Neuron (in vitro differentiated cells): ENCODE results near the gene TRIM44.

ENCODE experiments used
- H2AFZ ChIP-seq: one replicate; pipeline ENCODE4 v1.6.1; 2013; ENCODE audit warnings: low read depth, mild to moderate bottlenecking, inconsistent platforms, low read length, moderate library complexity
- H3K27me3 ChIP-seq: one replicate; pipeline ENCODE4 v1.6.1; 2013; ENCODE audit warnings: low read length; ENCODE audit not compliant: insufficient read depth
- H3K36me3 ChIP-seq: one replicate; pipeline ENCODE4 v1.6.1; 2013; ENCODE audit warnings: low read length; ENCODE audit not compliant: insufficient read depth
- H3K4me1 ChIP-seq: one replicate; pipeline ENCODE4 v1.6.1; 2013; ENCODE audit warnings: low read length; ENCODE audit not compliant: insufficient read depth
- H3K4me3 ChIP-seq: 2 replicates; pipeline ENCODE4 v1.5.1; 2013; ENCODE audit warnings: mild to moderate bottlenecking, low read length, moderate library complexity
- H3K9me3 ChIP-seq: one replicate; pipeline ENCODE4 v1.6.1; 2013; ENCODE audit warnings: low read length

The TRIM44 gene

GRCh38 chr11:35861191-35861590 lies 198.6 kb downstream of the TRIM44 start:
- H3K27me3 ChIP-seq, result peaks cover 2% of the 10 kb centered on the region
- H3K4me1 ChIP-seq, result no peaks in the 10 kb centered on the region
- H3K4me3 ChIP-seq, result no peak overlapping the region
- peaks cover 1% of the 10 kb centered on the region for H3K9me3 ChIP-seq
- H2AFZ ChIP-seq, result no peak overlapping the region
- no peaks in the 10 kb centered on the region for H3K36me3 ChIP-seq

GRCh38 chr11:35862666-35863065 lies 200.1 kb downstream of the TRIM44 start:
- no peak overlapping the region for H2AFZ ChIP-seq
- H3K4me3 ChIP-seq, result no peak overlapping the region
- H3K27me3 ChIP-seq, result no peaks in the 10 kb centered on the region
- no peaks in the 10 kb centered on the region for H3K4me1 ChIP-seq
- H3K36me3 ChIP-seq, result no peaks in the 10 kb centered on the region
- H3K9me3 ChIP-seq, result peaks cover 1% of the 10 kb centered on the region

GRCh38 chr11:35864131-35864530 lies 201.6 kb downstream of the TRIM44 start:
- H3K9me3 ChIP-seq, result peaks cover 3% of the 10 kb centered on the region
- no peaks in the 10 kb centered on the region for H3K27me3 ChIP-seq
- no peaks in the 10 kb centered on the region for H3K36me3 ChIP-seq
- no peaks in the 10 kb centered on the region for H3K4me1 ChIP-seq
- no peak overlapping the region for H3K4me3 ChIP-seq
- no peak overlapping the region for H2AFZ ChIP-seq

GRCh38 chr11:35866601-35867000 lies 204.0 kb downstream of the TRIM44 start:
- Histone ChIP-seq H3K36me3 (no peaks in the 10 kb centered on the region), H2AFZ (no peak overlapping the region), H3K9me3 (peaks cover 5% of the 10 kb centered on the region), H3K27me3 (no peaks in the 10 kb centered on the region), H3K4me1 (no peaks in the 10 kb centered on the region), H3K4me3 (no peak overlapping the region)
